ENCODE measurements around the gene CDIPT.

The CDIPT gene

GRCh38 chr16:29809031-29809747 is 53.8 kb downstream of the CDIPT start:
- DNase-seq: no peak
